B cell (primary cell): ENCODE data around the gene ARHGAP27. TPM values are rescaled to one million over a fixed set of nuclear protein-coding genes. Genes with fewer than 3 reads are reported as not detected.

Experiments
- ATAC-seq: fragments of 200-7000 bp; cut with Tn5 transposase; one replicate; pipeline ENCODE4 v1.10.0; 2021; ENCODE audit warnings: low read depth, mild to moderate bottlenecking, moderate number of reproducible peaks, moderate library complexity
- CTCF ChIA-PET: fragments of 350-600 bp; sonication (Branson Sonifier 250); formaldehyde crosslinking; loops from one replicate; lab custom pipeline; 2021; ENCODE audit warnings: antibody characterized with exemption, inconsistent platforms; lab: Charles Lee
- POLR2A ChIA-PET: fragments of 350-600 bp; sonication (Branson Sonifier 250); formaldehyde crosslinking; loops from one replicate; lab custom pipeline; 2021; ENCODE audit warnings: antibody characterized with exemption; lab: Charles Lee
- DNase-seq: peaks from one replicate; pipeline ENCODE4 v3.0.0; 2013
- H2AFZ ChIP-seq: 2 replicates; pipeline ENCODE4 v1.6.1; 2012; ENCODE audit warnings: mild to moderate bottlenecking, low read depth, low read length; ENCODE audit not compliant: insufficient read depth, poor library complexity, severe bottlenecking
- H3K27ac ChIP-seq, 2 donors: 1 replicate in 1 of 2; 2 replicates in 1 of 2; pipeline ENCODE4 v1.5.1; 2012 to 2013; ENCODE audit warnings: low read length in 2 of 2, mild to moderate bottlenecking in 2 of 2, moderate library complexity in 1 of 2
- H3K27me3 ChIP-seq, 4 experiments: fragments of 200-600 bp in 1 of 4; sonication (generic) in 1 of 4; replicated peaks in 1 of 4; 1 replicate in 2 of 4; 2 replicates in 2 of 4; pipeline versions ENCODE4 v1.6.1 to v1.7.0; 2013 to 2016; ENCODE audit warnings: low read length in 3 of 4, mild to moderate bottlenecking in 2 of 4, mixed read lengths in 1 of 4, moderate library complexity in 1 of 4; ENCODE audit not compliant: insufficient read depth in 4 of 4, control insufficient read depth in 3 of 4; ENCODE audit errors: control extremely low read depth in 1 of 4
- H3K36me3 ChIP-seq, 2 experiments: replicated peaks in 1 of 2; 1 replicate in 1 of 2; 2 replicates in 1 of 2; pipeline versions ENCODE4 v1.6.1 to v1.7.1; 2013; ENCODE audit warnings: low read length in 1 of 2; ENCODE audit not compliant: insufficient read depth in 2 of 2, control insufficient read depth in 1 of 2; ENCODE audit errors: control extremely low read depth in 1 of 2, extremely low read depth in 1 of 2
- H3K4me1 ChIP-seq, 2 donors: fragments of 200-600 bp in 1 of 2; sonication (generic) in 1 of 2; 1 replicate in 1 of 2; 2 replicates in 1 of 2; pipeline versions ENCODE4 v1.5.1 to v1.6.1; 2013 to 2017; ENCODE audit warnings: low read length in 2 of 2; ENCODE audit not compliant: control insufficient read depth in 2 of 2, insufficient read depth in 2 of 2
- H3K4me2 ChIP-seq: replicated peaks from 2 replicates; pipeline ENCODE3; 2012; ENCODE audit warnings: mild to moderate bottlenecking, low read depth, low read length; ENCODE audit not compliant: poor library complexity, severe bottlenecking
- H3K4me3 ChIP-seq, 5 experiments: fragments of 200-600 bp in 1 of 5; sonication (generic) in 1 of 5; 1 replicate in 3 of 5; 2 replicates in 2 of 5; pipeline versions ENCODE4 v1.5.1 to v1.7.0; 2011 to 2016; ENCODE audit warnings: low read length in 4 of 5, mild to moderate bottlenecking in 4 of 5, low read depth in 2 of 5, control low read depth in 1 of 5, moderate library complexity in 1 of 5; ENCODE audit not compliant: insufficient read depth in 1 of 5; ENCODE audit errors: control extremely low read depth in 1 of 5, extremely low read depth in 1 of 5
- H3K79me2 ChIP-seq: fragments of 200-600 bp; sonication (generic); one replicate; pipeline ENCODE4 v1.6.0; 2016; ENCODE audit warnings: low read length; ENCODE audit not compliant: control insufficient read depth, insufficient read depth
- H3K9ac ChIP-seq: fragments of 200-600 bp; sonication (generic); 2 replicates; pipeline ENCODE4 v1.6.1; 2017; ENCODE audit warnings: mild to moderate bottlenecking, low read length, moderate library complexity
- H3K9me3 ChIP-seq, 3 donors: one replicate each; pipeline versions ENCODE4 v1.6.1 to v1.7.1; 2013; ENCODE audit warnings: low read length in 2 of 3; ENCODE audit not compliant: control insufficient read depth in 2 of 3, insufficient read depth in 1 of 3; ENCODE audit errors: control extremely low read depth in 1 of 3
- H4K20me1 ChIP-seq: 2 replicates; pipeline ENCODE4 v1.6.0; 2012; ENCODE audit warnings: mild to moderate bottlenecking, low read length; ENCODE audit not compliant: insufficient read depth, control insufficient read depth, poor library complexity, severe bottlenecking
- H3K27ac Mint-ChIP-seq: one replicate; pipeline ENCODE4 v1.8.0; 2021; ENCODE audit warnings: mixed read lengths
- H3K27me3 Mint-ChIP-seq: one replicate; pipeline ENCODE4 v1.8.0; 2021; ENCODE audit warnings: mixed read lengths
- H3K4me1 Mint-ChIP-seq: one replicate; pipeline ENCODE4 v1.8.0; 2021; ENCODE audit warnings: mixed read lengths
- H3K4me3 Mint-ChIP-seq: one replicate; pipeline ENCODE4 v1.8.0; 2021; ENCODE audit warnings: mixed read lengths
- H3K9me3 Mint-ChIP-seq: one replicate; pipeline ENCODE4 v1.8.0; 2022; ENCODE audit warnings: mixed read lengths; ENCODE audit not compliant: insufficient read depth
- EZH2 ChIP-seq: IDR thresholded peaks from 2 replicates; pipeline ENCODE4 v1.6.1; 2012; ENCODE audit warnings: borderline replicate concordance, low read depth, mild to moderate bottlenecking, moderate library complexity, low read length; ENCODE audit not compliant: insufficient read depth, poor library complexity, severe bottlenecking
- WGBS: methylation state at CpG from one replicate; pipeline ENCODE4 v1.1.5; 2013; ENCODE audit warnings: missing lambda C conversion rate; ENCODE audit not compliant: insufficient coverage; 5-methylcytosine and 5-hydroxymethylcytosine counted together
- intact Hi-C: fragments of 100-400 bp; cut with micrococcal nuclease; formaldehyde crosslinking; loops from one replicate; pipeline ENCODE4 v1.10.0; 2022
- polyA plus RNA-seq: library from polyadenylated mRNA; depleted of rRNA; stranded (reverse); fragments of >200 nt; gene quantifications from 2 replicates; pipeline ENCODE4 v1.2.3, GENCODE V29; 2012
- total RNA-seq, 2 donors: library from RNA; stranded (reverse); fragments of 120-200 nt in 1 of 2; gene quantifications; 1 replicate in 1 of 2; 2 replicates in 1 of 2; pipeline versions ENCODE4 v1.2.3 to v1.2.4, GENCODE V29; 2013 to 2022
- TF ChIP-seq, protein P1 (sequence below): fragments of 200-600 bp; IDR thresholded peaks from one replicate; pipeline ENCODE4 v1.8.0; 2022; ENCODE audit warnings: antibody characterized with exemption, mild to moderate bottlenecking

The ARHGAP27 gene
- total and polyA plus RNA-seq, 2 donors (not counting 1 experiment from before 2014, with no cell fraction given): 159 to 227 TPM

DNA sequence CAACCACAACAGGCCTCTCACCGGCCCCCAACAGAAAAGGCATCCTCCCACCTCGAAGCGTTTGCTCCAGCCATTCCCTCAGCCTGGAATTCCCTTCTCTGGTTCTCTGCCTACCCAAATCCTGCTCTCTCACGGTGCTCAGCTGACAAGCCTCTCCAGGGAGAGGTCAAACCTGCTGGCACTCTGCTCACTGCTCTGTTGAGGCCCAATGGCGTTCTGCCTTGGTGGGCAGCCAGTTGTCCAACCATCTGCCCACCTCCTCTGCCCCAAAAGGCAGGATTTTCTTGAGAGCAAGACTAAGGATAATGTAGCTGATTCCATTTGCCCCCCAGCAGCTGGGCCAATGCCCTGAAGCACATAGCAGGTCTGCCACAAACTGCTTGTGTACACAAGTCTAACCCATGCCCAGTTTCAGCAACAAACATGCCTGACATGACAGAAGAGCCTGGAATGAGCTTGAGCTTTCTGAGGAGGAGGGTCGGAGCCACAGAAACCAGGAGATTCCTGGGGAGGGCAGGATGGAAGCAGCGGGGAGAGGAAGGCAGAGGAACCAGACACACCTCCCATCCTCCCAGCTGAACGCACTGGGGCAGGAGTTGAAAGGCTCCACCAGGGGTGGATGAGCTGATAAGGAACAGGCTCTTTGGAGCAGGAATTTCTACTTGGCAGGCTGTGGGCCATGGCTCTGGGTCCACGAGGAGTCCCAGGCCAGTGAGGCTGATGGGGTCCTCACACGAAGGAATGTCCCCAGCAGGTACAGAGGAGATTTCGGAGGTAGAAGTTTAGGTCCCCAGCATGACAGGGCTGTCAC, 23.9 kb downstream of the ARHGAP27 start:
- no peaks in the 10 kb centered on the region for H3K9me3 Mint-ChIP-seq
- H3K36me3 ChIP-seq: peaks cover 0 to 30% of the 10 kb centered on the region in 2 experiments
- POLR2A ChIA-PET: interaction anchor here (0.7 to 1.6 kb wide), 3 partner anchors 11 to 24 kb away, joined by 3 to 5 read pairs (median 4); partner anchors contain the start of gene ARHGAP27
- no peak for TF ChIP-seq EZH2
- TF ChIP-seq, protein P1, sequence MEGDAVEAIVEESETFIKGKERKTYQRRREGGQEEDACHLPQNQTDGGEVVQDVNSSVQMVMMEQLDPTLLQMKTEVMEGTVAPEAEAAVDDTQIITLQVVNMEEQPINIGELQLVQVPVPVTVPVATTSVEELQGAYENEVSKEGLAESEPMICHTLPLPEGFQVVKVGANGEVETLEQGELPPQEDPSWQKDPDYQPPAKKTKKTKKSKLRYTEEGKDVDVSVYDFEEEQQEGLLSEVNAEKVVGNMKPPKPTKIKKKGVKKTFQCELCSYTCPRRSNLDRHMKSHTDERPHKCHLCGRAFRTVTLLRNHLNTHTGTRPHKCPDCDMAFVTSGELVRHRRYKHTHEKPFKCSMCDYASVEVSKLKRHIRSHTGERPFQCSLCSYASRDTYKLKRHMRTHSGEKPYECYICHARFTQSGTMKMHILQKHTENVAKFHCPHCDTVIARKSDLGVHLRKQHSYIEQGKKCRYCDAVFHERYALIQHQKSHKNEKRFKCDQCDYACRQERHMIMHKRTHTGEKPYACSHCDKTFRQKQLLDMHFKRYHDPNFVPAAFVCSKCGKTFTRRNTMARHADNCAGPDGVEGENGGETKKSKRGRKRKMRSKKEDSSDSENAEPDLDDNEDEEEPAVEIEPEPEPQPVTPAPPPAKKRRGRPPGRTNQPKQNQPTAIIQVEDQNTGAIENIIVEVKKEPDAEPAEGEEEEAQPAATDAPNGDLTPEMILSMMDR: no peak
- peak overlapping the region; percentile 93 for H3K4me2 ChIP-seq
- no peak overlapping the region for H2AFZ ChIP-seq
- peaks cover 40% of the 10 kb centered on the region for H4K20me1 ChIP-seq
- no peaks in the 10 kb centered on the region for H3K27me3 ChIP-seq
- H3K4me3 ChIP-seq: peak overlapping the region; percentile 78 to 97 (median 86)
- DNase-seq (peak; percentile 20), ATAC-seq (no peak)
- CTCF ChIA-PET: interaction anchor here (0.8 to 9.3 kb wide), 7 partner anchors 8 to 132 kb away, joined by 3 to 71 read pairs (median 5); no protein-coding TSS in a partner anchor
- H3K27ac ChIP-seq: peak overlapping the region; percentile 74 to 89
- peaks cover 72 to 85% of the 10 kb centered on the region in 2 donors for H3K4me1 ChIP-seq
- H3K79me2 ChIP-seq: peaks cover 84% of the 10 kb centered on the region
- H3K9ac ChIP-seq: peak overlapping the region; percentile 97
- H3K4me3 Mint-ChIP-seq: peak overlapping the region; percentile 100
- no peaks in the 10 kb centered on the region for H3K27me3 Mint-ChIP-seq
- WGBS: 23% methylated on average over 8 of the region's 11 CpGs
- peak overlapping the region; percentile 99 for H3K27ac Mint-ChIP-seq
- H3K4me1 Mint-ChIP-seq: peaks cover 76% of the 10 kb centered on the region
- H3K9me3 ChIP-seq: peaks cover 0 to 3% (median 0%) of the 10 kb centered on the region in 3 donors
- intact Hi-C loops: no loop called here

DNA sequence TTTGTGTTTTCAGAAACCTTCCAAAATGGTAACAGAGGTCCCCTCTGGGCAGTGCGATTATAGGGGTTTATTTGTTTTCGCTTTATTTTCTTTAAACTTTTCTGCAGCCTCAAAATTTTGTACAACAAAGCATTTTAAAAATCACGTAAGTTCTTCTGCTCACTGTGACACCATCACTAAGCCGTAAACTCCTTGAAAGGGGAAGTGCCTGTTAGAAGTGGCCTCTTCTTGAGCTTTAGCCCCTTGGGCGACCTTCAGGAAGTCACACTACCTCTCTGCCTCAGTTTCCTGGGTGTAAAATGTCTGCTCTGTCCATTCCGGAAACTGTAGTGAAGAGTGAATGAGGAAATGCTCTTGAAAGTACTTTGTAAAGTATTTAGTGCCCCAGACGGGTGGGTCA, 26.6 kb downstream of the ARHGAP27 start:
- peaks cover 57% of the 10 kb centered on the region for H4K20me1 ChIP-seq
- H3K27ac ChIP-seq: peak overlapping the region; percentile 44 to 89
- H3K4me2 ChIP-seq: peak overlapping the region; percentile 77
- CTCF ChIA-PET: interaction anchor here (0.6 to 9.3 kb wide), 4 partner anchors 11 to 744 kb away, joined by 3 to 71 read pairs (median 40); no protein-coding TSS in a partner anchor
- Mint-ChIP-seq H3K4me3 (peak overlapping the region; percentile 58), H3K9me3 (no peaks in the 10 kb centered on the region), H3K4me1 (peaks cover 56% of the 10 kb centered on the region), H3K27me3 (no peaks in the 10 kb centered on the region), H3K27ac (peak overlapping the region; percentile 83)
- no peak overlapping the region for H2AFZ ChIP-seq
- H3K79me2 ChIP-seq: peaks cover 79% of the 10 kb centered on the region
- peaks cover 46 to 58% of the 10 kb centered on the region in 2 donors for H3K4me1 ChIP-seq
- no peak overlapping the region for H3K9ac ChIP-seq
- H3K4me3 ChIP-seq: peak overlapping the region in 1 of 5 experiments; percentile 42
- WGBS: 0% methylated on average over 1 of the region's 7 CpGs
- H3K27me3 ChIP-seq: no peaks in the 10 kb centered on the region
- DNase-seq (peak; percentile 37), ATAC-seq (no peak)
- TF ChIP-seq, protein P1: no peak
- TF ChIP-seq EZH2: no peak
- intact Hi-C loops: no loop called here
- H3K9me3 ChIP-seq: no peaks in the 10 kb centered on the region
- POLR2A ChIA-PET: no interaction called here
- H3K36me3 ChIP-seq: peaks cover 0 to 57% of the 10 kb centered on the region in 2 experiments
